Nephron (organoid): ENCODE results near the gene ZRANB1.
A peak's percentile ranks its signal among the peaks of the same experiment; 100 is the strongest.

ENCODE experiments used
- H3K27ac Mint-ChIP-seq, 3 experiments: 2 replicates each; pipeline ENCODE4 v1.8.0; 2020; ENCODE audit warnings: mixed read lengths in 3 of 3, mild to moderate bottlenecking in 2 of 3, moderate library complexity in 1 of 3
- H3K27me3 Mint-ChIP-seq: 2 replicates; pipeline ENCODE4 v1.8.0; 2021; ENCODE audit warnings: low read depth, mild to moderate bottlenecking, moderate library complexity, mixed read lengths
- H3K36me3 Mint-ChIP-seq: 2 replicates; pipeline ENCODE4 v1.8.0; 2020; ENCODE audit warnings: low read depth, mixed read lengths
- H3K4me1 Mint-ChIP-seq: 2 replicates; pipeline ENCODE4 v1.8.0; 2020; ENCODE audit warnings: mixed read lengths
- H3K4me3 Mint-ChIP-seq, 3 experiments: 2 replicates each; pipeline ENCODE4 v1.8.0; 2020; ENCODE audit warnings: mild to moderate bottlenecking in 3 of 3, mixed read lengths in 3 of 3, moderate library complexity in 2 of 3
- H3K9me3 Mint-ChIP-seq: 2 replicates; pipeline ENCODE4 v1.8.0; 2020; ENCODE audit warnings: mixed read lengths
- TF ChIP-seq, protein P1 (sequence below), 3 experiments: fragments of 200-600 bp; sonication (generic); IDR thresholded peaks; one replicate each; pipeline ENCODE4 v1.5.0; 2021; ENCODE audit warnings: antibody characterized with exemption in 3 of 3; ENCODE audit not compliant: unreplicated experiment in 3 of 3

ZRANB1 gene

DNA sequence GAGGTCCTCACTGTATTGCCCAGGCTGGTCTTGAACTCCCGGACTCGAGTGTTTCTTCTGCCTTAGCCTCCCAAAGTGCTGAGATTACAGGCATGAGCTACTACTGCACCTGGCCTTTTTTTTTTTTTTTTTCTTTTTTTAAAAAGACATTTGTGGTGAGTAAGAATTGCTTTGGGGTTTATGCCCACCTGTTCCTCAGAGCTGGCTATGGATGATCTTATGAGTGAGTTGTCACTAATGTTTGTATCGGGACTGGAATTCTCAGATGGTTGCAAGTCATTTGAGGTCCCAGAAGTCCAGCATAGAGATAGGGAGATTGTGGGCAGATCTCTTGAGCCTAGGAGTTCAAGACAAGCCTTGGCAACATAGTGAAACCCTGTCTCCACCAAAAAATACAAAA lies 35.2 kb downstream of the ZRANB1 start:
- Mint-ChIP-seq H3K27me3 (no peaks in the 10 kb centered on the region), H3K36me3 (peaks cover 60% of the 10 kb centered on the region), H3K9me3 (no peaks in the 10 kb centered on the region), H3K4me3 (no peak overlapping the region), H3K4me1 (peaks cover 9% of the 10 kb centered on the region), H3K27ac (no peak overlapping the region)
- TF ChIP-seq, protein P1, sequence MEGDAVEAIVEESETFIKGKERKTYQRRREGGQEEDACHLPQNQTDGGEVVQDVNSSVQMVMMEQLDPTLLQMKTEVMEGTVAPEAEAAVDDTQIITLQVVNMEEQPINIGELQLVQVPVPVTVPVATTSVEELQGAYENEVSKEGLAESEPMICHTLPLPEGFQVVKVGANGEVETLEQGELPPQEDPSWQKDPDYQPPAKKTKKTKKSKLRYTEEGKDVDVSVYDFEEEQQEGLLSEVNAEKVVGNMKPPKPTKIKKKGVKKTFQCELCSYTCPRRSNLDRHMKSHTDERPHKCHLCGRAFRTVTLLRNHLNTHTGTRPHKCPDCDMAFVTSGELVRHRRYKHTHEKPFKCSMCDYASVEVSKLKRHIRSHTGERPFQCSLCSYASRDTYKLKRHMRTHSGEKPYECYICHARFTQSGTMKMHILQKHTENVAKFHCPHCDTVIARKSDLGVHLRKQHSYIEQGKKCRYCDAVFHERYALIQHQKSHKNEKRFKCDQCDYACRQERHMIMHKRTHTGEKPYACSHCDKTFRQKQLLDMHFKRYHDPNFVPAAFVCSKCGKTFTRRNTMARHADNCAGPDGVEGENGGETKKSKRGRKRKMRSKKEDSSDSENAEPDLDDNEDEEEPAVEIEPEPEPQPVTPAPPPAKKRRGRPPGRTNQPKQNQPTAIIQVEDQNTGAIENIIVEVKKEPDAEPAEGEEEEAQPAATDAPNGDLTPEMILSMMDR (IDR thresholded peaks at IDR 0.05; ENCODE audit: unreplicated experiment in 3 of 3) = no peak

DNA sequence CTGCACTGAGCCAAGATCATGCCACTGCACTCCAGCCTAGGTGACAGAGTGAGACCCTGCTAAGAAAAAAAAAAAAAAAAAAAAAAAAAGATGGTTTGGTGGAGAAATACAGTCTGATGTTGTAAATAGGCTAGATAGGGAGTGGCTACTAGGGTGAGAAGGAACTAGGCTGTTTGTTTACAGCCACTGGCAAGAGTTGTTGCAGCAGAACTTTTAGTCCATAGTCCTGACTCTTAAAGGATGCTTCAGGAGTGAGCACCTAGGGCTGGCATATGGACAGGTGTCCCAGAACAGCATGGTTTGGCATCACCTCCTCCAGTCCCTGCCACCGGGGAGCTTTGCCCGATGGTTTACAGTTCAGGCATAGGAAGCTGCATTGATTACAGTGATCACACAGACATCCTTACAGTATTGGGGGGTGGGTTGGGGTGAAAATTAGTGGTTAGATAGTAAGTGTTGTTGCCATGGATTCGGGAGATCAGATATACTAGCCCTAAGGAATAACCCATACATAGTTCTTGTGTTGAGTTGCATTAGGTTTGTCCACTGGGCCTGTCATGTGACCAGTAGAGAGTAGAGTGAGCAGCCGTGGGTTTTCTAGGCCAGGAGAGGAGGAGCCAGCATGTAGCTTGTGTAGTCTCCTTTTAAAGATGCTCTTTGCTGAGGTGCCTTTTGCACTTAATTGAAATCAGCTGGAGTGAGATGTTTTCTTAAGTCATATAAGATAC lies 35.9 kb downstream of the ZRANB1 start:
- TF ChIP-seq, protein P1 (IDR thresholded peaks at IDR 0.05; ENCODE audit: unreplicated experiment in 3 of 3) = no peak
- Mint-ChIP-seq H3K4me1 (peaks cover 9% of the 10 kb centered on the region), H3K27me3 (no peaks in the 10 kb centered on the region), H3K9me3 (no peaks in the 10 kb centered on the region), H3K27ac (peak overlapping the region; percentile 1 to 72 (median 44)), H3K4me3 (no peak overlapping the region), H3K36me3 (peaks cover 60% of the 10 kb centered on the region)

DNA sequence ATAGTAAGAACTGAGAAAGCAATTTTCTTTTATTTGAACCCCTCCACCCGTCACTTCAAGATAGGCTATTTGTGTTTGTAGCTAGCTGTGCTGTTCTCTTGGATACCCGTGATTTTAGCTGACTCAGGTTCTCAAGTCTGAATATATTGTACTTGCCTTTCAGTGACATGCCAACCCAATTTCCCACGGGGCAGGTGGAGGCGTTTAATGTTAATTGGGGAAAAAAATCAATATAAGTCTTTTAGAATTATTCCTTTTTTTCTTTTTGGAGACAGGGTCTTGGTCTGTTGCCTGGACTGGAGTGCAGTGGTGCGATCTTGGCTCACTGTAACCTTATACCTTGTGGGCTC lies 36.4 kb downstream of the ZRANB1 start:
- H3K4me3 Mint-ChIP-seq = no peak overlapping the region
- H3K36me3 Mint-ChIP-seq = peaks cover 62% of the 10 kb centered on the region
- no peaks in the 10 kb centered on the region for H3K9me3 Mint-ChIP-seq
- no peaks in the 10 kb centered on the region for H3K27me3 Mint-ChIP-seq
- peaks cover 9% of the 10 kb centered on the region for H3K4me1 Mint-ChIP-seq
- TF ChIP-seq, protein P1 (IDR thresholded peaks at IDR 0.05; ENCODE audit: unreplicated experiment in 3 of 3) = no peak
- H3K27ac Mint-ChIP-seq = peak overlapping the region; percentile 1 to 72 (median 44)

DNA sequence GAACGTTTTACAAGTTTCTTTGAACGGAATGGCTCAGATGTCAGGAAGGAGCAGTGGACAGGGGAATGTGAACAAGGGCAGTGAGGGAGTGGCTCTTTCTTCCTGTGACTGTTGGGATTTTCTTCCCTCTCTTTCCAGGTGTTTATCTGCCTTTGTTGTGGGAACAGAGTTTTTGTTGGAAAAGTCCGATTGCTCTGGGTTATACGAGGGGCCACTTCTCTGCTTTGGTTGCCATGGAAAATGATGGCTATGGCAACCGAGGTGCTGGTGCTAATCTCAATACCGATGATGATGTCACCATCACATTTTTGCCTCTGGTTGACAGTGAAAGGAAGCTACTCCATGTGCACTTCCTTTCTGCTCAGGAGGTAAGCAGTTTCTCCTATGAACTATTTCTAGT lies 41.4 kb downstream of the ZRANB1 start:
- Mint-ChIP-seq H3K27ac (peak overlapping the region in 2 of 3 experiments; percentile 3 to 5), H3K36me3 (peaks cover 74% of the 10 kb centered on the region), H3K27me3 (no peaks in the 10 kb centered on the region), H3K4me1 (peaks cover 2% of the 10 kb centered on the region), H3K9me3 (no peaks in the 10 kb centered on the region), H3K4me3 (no peak overlapping the region)
- TF ChIP-seq, protein P1 (IDR thresholded peaks at IDR 0.05; ENCODE audit: unreplicated experiment in 3 of 3) = no peak

DNA sequence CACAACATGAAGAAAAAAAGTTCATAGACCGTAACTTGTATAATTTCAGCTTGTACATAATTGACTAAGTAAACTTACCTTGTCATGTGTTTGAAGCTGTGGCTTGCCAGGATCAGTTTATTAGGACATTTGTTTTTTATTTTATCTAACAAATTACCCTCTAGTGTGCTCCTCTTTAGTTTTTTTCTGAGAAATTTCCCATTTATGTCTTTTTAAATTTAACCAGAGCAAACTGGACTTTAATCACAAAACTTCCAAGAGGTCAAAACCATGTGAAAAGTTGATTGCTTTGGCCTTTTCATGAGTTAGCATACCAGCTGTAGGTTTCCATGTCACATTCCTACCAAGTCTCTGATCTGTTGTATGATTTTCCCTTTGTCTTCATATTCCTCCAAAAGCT lies 42.5 kb downstream of the ZRANB1 start:
- Mint-ChIP-seq H3K4me3 (no peak overlapping the region), H3K27me3 (no peaks in the 10 kb centered on the region), H3K4me1 (no peaks in the 10 kb centered on the region), H3K27ac (peak overlapping the region in 1 of 3 experiments; percentile 14), H3K36me3 (peaks cover 80% of the 10 kb centered on the region), H3K9me3 (no peaks in the 10 kb centered on the region)
- TF ChIP-seq, protein P1 (IDR thresholded peaks at IDR 0.05; ENCODE audit: unreplicated experiment in 3 of 3) = no peak

DNA sequence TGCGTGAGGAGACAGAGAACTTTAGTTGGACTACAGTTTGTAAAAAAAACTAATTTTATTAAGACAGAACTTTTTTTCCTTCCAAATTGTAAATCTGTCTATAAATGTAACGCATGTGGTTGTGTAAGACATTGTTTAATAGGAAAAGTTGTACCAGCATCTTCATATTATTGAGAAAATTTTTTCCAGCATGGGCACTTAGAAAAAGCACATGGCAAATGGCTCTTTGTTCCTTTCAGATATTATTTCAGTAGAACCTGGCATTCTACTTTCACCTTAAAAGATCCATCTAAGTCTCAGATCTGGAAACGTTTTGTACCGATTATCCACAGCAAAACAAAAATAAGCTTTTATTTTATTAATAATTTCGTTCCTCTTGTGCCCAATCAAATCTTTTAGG lies 43.2 kb downstream of the ZRANB1 start:
- Mint-ChIP-seq H3K36me3 (peaks cover 81% of the 10 kb centered on the region), H3K4me3 (no peak overlapping the region), H3K4me1 (no peaks in the 10 kb centered on the region), H3K27ac (peak overlapping the region in 1 of 3 experiments; percentile 14), H3K9me3 (no peaks in the 10 kb centered on the region), H3K27me3 (no peaks in the 10 kb centered on the region)
- TF ChIP-seq, protein P1 (IDR thresholded peaks at IDR 0.05; ENCODE audit: unreplicated experiment in 3 of 3) = no peak
